HepG2 (cell line): ENCODE measurements around the gene NME2. TPM values are rescaled to one million over a fixed set of nuclear protein-coding genes. Genes with fewer than 3 reads are reported as not detected.

Source experiments
- ATM ChIP-seq: fragments of 450-650 bp; IDR thresholded peaks from 2 replicates; pipeline ENCODE4 v1.7.1; 2017; ENCODE audit warnings: mild to moderate bottlenecking, borderline replicate concordance
- DMAP1 ChIP-seq: IDR thresholded peaks from 2 replicates; pipeline ENCODE4 v1.6.1; 2016
- ELF1 ChIP-seq: sonication (generic); formaldehyde crosslinking; IDR thresholded peaks from 2 replicates; pipeline ENCODE4 v1.4.0; 2020; ENCODE audit warnings: missing genetic modification reagents
- HDAC1 ChIP-seq: sonication (generic); formaldehyde crosslinking; IDR thresholded peaks from 2 replicates; pipeline ENCODE4 v1.5.1; 2020; ENCODE audit warnings: mild to moderate bottlenecking, missing genetic modification reagents
- IRF2 ChIP-seq: IDR thresholded peaks from 2 replicates; pipeline ENCODE4 v1.6.1; 2018; ENCODE audit warnings: missing genetic modification reagents, missing compliant biosample characterization
- IRX3 ChIP-seq: sonication (generic); formaldehyde crosslinking; IDR thresholded peaks from 2 replicates; pipeline ENCODE4 v1.8.1; 2023; ENCODE audit warnings: mild to moderate bottlenecking, low read depth, missing genetic modification reagents, borderline replicate concordance
- JARID2 ChIP-seq: sonication (generic); formaldehyde crosslinking; IDR thresholded peaks from 2 replicates; pipeline ENCODE4 v1.8.1; 2023; ENCODE audit warnings: missing genetic modification reagents, inconsistent platforms; ENCODE audit not compliant: insufficient replicate concordance
- KDM1A ChIP-seq: IDR thresholded peaks from 2 replicates; pipeline ENCODE4 v1.6.1; 2016; ENCODE audit warnings: missing compliant biosample characterization
- KLF13 ChIP-seq: sonication (generic); formaldehyde crosslinking; IDR thresholded peaks from 2 replicates; pipeline ENCODE4 v1.4.0; 2020; ENCODE audit warnings: mild to moderate bottlenecking, missing genetic modification reagents
- MATR3 ChIP-seq: sonication (generic); formaldehyde crosslinking; IDR thresholded peaks from 2 replicates; pipeline ENCODE4 v1.4.0; 2020; ENCODE audit warnings: missing genetic modification reagents
- NFYC ChIP-seq: IDR thresholded peaks from 2 replicates; pipeline ENCODE4 v1.6.1; 2016; ENCODE audit warnings: missing genetic modification reagents, missing compliant biosample characterization
- PRPF4 ChIP-seq: fragments of 200-400 bp; formaldehyde crosslinking; IDR thresholded peaks from 2 replicates; pipeline ENCODE4 v1.6.1; 2016; ENCODE audit warnings: low read length, low read depth; ENCODE audit not compliant: poor library complexity, severe bottlenecking
- RBM39 ChIP-seq: fragments of 200-400 bp; formaldehyde crosslinking; IDR thresholded peaks from one replicate; pipeline ENCODE4 v1.6.1; 2018; ENCODE audit warnings: antibody characterized with exemption, mild to moderate bottlenecking, low read depth, low read length; ENCODE audit not compliant: poor library complexity, severe bottlenecking
- REPIN1 ChIP-seq: sonication (generic); formaldehyde crosslinking; IDR thresholded peaks from 2 replicates; pipeline ENCODE4 v1.8.0; 2022; ENCODE audit warnings: missing genetic modification reagents, low read depth, mild to moderate bottlenecking, borderline replicate concordance
- SPEN ChIP-seq: sonication (generic); formaldehyde crosslinking; IDR thresholded peaks from 2 replicates; pipeline ENCODE4 v1.5.1; 2020; ENCODE audit warnings: low read depth, mild to moderate bottlenecking, missing genetic modification reagents
- TARDBP ChIP-seq: sonication (generic); formaldehyde crosslinking; IDR thresholded peaks from 2 replicates; pipeline ENCODE4 v1.8.0; 2022; ENCODE audit warnings: mild to moderate bottlenecking, missing genetic modification reagents
- XBP1 ChIP-seq: sonication (generic); formaldehyde crosslinking; IDR thresholded peaks from 2 replicates; pipeline ENCODE4 v1.5.0; 2020; ENCODE audit warnings: missing genetic modification reagents
- ZBTB7A ChIP-seq: sonication (generic); formaldehyde crosslinking; IDR thresholded peaks from 2 replicates; pipeline ENCODE4 v1.8.0; 2022; ENCODE audit warnings: mild to moderate bottlenecking, missing genetic modification reagents
- ZNF224 ChIP-seq: sonication (generic); formaldehyde crosslinking; IDR thresholded peaks from 2 replicates; pipeline ENCODE4 v1.5.0; 2020; ENCODE audit warnings: mild to moderate bottlenecking, missing genetic modification reagents
- ZNF510 ChIP-seq: sonication (generic); formaldehyde crosslinking; IDR thresholded peaks from 2 replicates; pipeline ENCODE4 v1.4.0; 2020; ENCODE audit warnings: low read depth, mild to moderate bottlenecking, missing genetic modification reagents
- ZNF550 ChIP-seq: sonication (generic); formaldehyde crosslinking; IDR thresholded peaks from 2 replicates; pipeline ENCODE4 v1.4.0; 2020; ENCODE audit warnings: mild to moderate bottlenecking, missing genetic modification reagents, borderline replicate concordance
- ZNF720 ChIP-seq: sonication (generic); formaldehyde crosslinking; IDR thresholded peaks from 2 replicates; pipeline ENCODE4 v1.4.0; 2020; ENCODE audit warnings: missing genetic modification reagents
- ZNF790 ChIP-seq: sonication (generic); formaldehyde crosslinking; IDR thresholded peaks from 2 replicates; pipeline ENCODE4 v1.8.0; 2022; ENCODE audit warnings: missing genetic modification reagents, mild to moderate bottlenecking, borderline replicate concordance
- ZNF816 ChIP-seq: sonication (generic); formaldehyde crosslinking; IDR thresholded peaks from 2 replicates; pipeline ENCODE4 v1.8.0; 2022; ENCODE audit warnings: missing genetic modification reagents, mild to moderate bottlenecking, borderline replicate concordance
- polyA plus RNA-seq, 8 experiments: library from polyadenylated mRNA; depleted of rRNA in 3 of 8; stranded (reverse) in 7 of 8; unstranded in 1 of 8; fragments of >200 nt; fragmentation: Illumina TruSeq in 4 of 8; extraction: Trizol in 4 of 8; gene quantifications; 2 replicates each; pipeline versions ENCODE4 v1.2.1 to v1.2.3, GENCODE V29; 2011 to 2016; ENCODE audit warnings: low read depth in 4 of 8, missing spikeins in 1 of 8, mixed read lengths in 1 of 8; ENCODE audit not compliant: insufficient read depth in 1 of 8
- total RNA-seq, 5 experiments: library from RNA; depleted of rRNA; stranded (reverse); fragments of >200 nt; fragmentation: Illumina TruSeq; extraction: Trizol; gene quantifications; 2 replicates each; pipeline ENCODE4 v1.2.3, GENCODE V29; 2016; ENCODE audit warnings: low read depth in 1 of 5
- TF ChIP-seq, protein P1 (sequence below): IDR thresholded peaks from 2 replicates; pipeline ENCODE4 v1.6.1; 2016
- TF ChIP-seq, protein P2 (sequence below): sonication (generic); formaldehyde crosslinking; IDR thresholded peaks from 2 replicates; pipeline ENCODE4 v1.8.1; 2023; ENCODE audit warnings: mild to moderate bottlenecking, missing genetic modification reagents
- TF ChIP-seq, protein P3 (sequence below): sonication (generic); formaldehyde crosslinking; IDR thresholded peaks from 2 replicates; pipeline ENCODE4 v1.8.1; 2023; ENCODE audit warnings: mild to moderate bottlenecking, inconsistent platforms, moderate library complexity, missing genetic modification reagents, borderline replicate concordance

NME2 gene
- total and polyA plus RNA-seq, 2 of the 13 experiments (the other 11 are each of a cell fraction or from before 2014, with no cell fraction given): 790 to 1,213 TPM

DNA sequence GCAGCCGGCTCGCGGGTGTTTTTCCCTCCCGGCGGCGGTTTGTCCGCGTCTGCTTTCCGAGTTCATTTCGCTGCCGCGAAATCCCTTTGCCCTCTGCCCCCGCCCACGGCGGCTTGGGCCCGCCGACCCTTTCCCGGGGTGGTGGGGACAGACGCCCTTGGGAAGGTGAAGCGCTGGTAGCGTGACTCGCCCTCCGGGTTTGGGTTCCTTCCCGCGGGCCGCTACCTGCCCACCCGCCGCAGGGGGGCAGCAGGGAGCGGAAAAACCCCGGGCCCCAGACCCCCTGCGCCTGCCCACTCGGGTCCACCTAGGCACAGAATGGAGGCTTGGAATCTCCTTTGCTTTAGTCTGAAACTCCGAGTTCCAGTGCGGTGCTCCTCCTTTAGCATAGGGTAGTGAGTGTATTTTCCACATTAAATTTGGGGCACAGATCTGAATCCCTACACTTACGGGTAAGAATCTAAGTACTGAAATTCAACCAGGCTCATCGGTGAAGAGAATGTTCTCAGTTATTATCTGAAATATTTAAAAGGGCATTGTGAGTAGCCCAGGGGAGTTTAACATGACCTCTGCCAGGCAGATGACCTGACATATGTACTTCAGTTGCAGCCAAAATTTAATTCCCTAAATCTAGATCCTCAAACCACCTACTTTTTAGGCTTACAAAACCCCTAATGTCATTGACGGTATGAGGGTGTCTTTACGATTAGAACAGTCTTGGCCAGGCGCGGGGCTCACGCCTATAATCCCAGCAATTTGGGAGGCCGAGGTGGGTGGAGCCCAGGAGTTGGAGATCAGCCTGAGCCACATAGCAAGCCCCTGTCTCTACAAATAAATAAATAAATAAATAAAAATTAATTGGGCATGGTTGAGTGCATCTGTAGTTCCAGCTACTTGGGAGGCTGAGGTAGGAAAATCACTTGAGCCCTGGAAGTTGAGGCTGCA lies 1.0 kb downstream of the NME2 start (continued):
- no peak for TF ChIP-seq ATM
- TF ChIP-seq KDM1A (CRISPR knock-in tag): no peak
- TF ChIP-seq XBP1 (CRISPR knock-in tag): 0 out of 2 replicates have a peak, but pooled peaks have one; percentile 57
- TF ChIP-seq REPIN1 (CRISPR knock-in tag): peak; percentile 75; the same call in 1 of the 2 replicates
- TF ChIP-seq ZNF550 (CRISPR knock-in tag): no peak
- TF ChIP-seq, protein P1, sequence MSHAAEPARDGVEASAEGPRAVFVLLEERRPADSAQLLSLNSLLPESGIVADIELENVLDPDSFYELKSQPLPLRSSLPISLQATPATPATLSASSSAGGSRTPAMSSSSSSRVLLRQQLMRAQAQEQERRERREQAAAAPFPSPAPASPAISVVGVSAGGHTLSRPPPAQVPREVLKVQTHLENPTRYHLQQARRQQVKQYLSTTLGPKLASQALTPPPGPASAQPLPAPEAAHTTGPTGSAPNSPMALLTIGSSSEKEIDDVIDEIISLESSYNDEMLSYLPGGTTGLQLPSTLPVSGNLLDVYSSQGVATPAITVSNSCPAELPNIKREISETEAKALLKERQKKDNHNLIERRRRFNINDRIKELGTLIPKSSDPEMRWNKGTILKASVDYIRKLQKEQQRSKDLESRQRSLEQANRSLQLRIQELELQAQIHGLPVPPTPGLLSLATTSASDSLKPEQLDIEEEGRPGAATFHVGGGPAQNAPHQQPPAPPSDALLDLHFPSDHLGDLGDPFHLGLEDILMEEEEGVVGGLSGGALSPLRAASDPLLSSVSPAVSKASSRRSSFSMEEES (CRISPR knock-in tag): no peak
- TF ChIP-seq MATR3: no peak
- no peak for TF ChIP-seq ZNF224 (CRISPR knock-in tag)
- TF ChIP-seq ZBTB7A (CRISPR knock-in tag): peak; percentile 81; the same call in 1 of the 2 replicates
- TF ChIP-seq ELF1 (CRISPR knock-in tag): 0 out of 2 replicates have a peak, but pooled peaks have one; percentile 8
- TF ChIP-seq RBM39: peak; percentile 60
- no peak; the same call in 1 of the 2 replicates for TF ChIP-seq IRX3
- TF ChIP-seq, protein P2, sequence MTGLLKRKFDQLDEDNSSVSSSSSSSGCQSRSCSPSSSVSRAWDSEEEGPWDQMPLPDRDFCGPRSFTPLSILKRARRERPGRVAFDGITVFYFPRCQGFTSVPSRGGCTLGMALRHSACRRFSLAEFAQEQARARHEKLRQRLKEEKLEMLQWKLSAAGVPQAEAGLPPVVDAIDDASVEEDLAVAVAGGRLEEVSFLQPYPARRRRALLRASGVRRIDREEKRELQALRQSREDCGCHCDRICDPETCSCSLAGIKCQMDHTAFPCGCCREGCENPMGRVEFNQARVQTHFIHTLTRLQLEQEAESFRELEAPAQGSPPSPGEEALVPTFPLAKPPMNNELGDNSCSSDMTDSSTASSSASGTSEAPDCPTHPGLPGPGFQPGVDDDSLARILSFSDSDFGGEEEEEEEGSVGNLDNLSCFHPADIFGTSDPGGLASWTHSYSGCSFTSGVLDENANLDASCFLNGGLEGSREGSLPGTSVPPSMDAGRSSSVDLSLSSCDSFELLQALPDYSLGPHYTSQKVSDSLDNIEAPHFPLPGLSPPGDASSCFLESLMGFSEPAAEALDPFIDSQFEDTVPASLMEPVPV (CRISPR knock-in tag): peak; percentile 80
- TF ChIP-seq JARID2 (CRISPR knock-in tag): peak; percentile 2
- no peak for TF ChIP-seq SPEN (CRISPR knock-in tag)
- no peak for TF ChIP-seq ZNF790 (CRISPR knock-in tag)
- peak; percentile 74; the same call in 1 of the 2 replicates for TF ChIP-seq TARDBP (CRISPR knock-in tag)
- 0 out of 2 replicates have a peak, but pooled peaks have one; percentile 67 for TF ChIP-seq KLF13 (CRISPR knock-in tag)
- TF ChIP-seq PRPF4: no peak
- no peak for TF ChIP-seq NFYC (CRISPR knock-in tag)
- TF ChIP-seq IRF2: no peak
- peak; percentile 10; the same call in 1 of the 2 replicates for TF ChIP-seq DMAP1 (CRISPR knock-in tag)
- no peak; the same call in 1 of the 2 replicates for TF ChIP-seq ZNF510 (CRISPR knock-in tag)
- TF ChIP-seq ZNF720 (CRISPR knock-in tag): no peak
- TF ChIP-seq, protein P3, sequence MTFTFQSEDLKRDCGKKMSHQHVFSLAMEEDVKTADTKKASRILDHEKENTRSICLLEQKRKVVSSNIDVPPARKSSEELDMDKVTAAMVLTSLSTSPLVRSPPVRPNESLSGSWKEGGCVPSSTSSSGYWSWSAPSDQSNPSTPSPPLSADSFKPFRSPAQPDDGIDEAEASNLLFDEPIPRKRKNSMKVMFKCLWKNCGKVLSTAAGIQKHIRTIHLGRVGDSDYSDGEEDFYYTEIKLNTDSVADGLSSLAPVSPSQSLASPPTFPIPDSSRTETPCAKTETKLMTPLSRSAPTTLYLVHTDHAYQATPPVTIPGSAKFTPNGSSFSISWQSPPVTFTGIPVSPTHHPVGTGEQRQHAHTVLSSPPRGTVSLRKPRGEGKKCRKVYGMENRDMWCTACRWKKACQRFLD (CRISPR knock-in tag): no peak
- TF ChIP-seq ZNF816 (CRISPR knock-in tag): peak; percentile 66; the same call in 1 of the 2 replicates
- TF ChIP-seq HDAC1 (CRISPR knock-in tag): peak; percentile 52
